ENCODE data around the gene PTAFR.

- no peak for TF ChIP-seq CTCF (IDR thresholded peaks at IDR 0.05; ENCODE audit: low read depth, low read length)
- no peak for TF ChIP-seq MAX (IDR thresholded peaks at IDR 0.05; ENCODE audit: low read depth, low read length)
- TF ChIP-seq POLR2A (IDR thresholded peaks at IDR 0.05; ENCODE audit: extremely low read depth, insufficient read length) = no peak
Measured at GRCh38 chr1:28205243-28205642, 28.8 kb upstream of the PTAFR start.
